RPMI7951 (cell line): Measurements from ENCODE around the gene FRS2. TPM values are rescaled to one million over a fixed set of nuclear protein-coding genes. Genes with fewer than 3 reads are reported as not detected.
A peak's percentile ranks its signal among the peaks of the same experiment; 100 is the strongest.
"Not testable (repeated sequence)": the region's sequence is repeated elsewhere in the genome, so short reads cannot be mapped to it uniquely, and the experiment has no call there.

ENCODE experiments used
- DNase-seq: peaks from one replicate; pipeline ENCODE4 v3.0.0-alpha.2; 2012; ENCODE audit warnings: low read depth
- total RNA-seq: library from RNA; depleted of rRNA; stranded (reverse); fragments of >200 nt; shearing (Covaris generic); gene quantifications from 2 replicates; pipeline ENCODE4 v1.2.3, GENCODE V29; 2014

FRS2 gene
- total RNA-seq, 1 experiment from 2014 or later, result 23.6 TPM

DNA sequence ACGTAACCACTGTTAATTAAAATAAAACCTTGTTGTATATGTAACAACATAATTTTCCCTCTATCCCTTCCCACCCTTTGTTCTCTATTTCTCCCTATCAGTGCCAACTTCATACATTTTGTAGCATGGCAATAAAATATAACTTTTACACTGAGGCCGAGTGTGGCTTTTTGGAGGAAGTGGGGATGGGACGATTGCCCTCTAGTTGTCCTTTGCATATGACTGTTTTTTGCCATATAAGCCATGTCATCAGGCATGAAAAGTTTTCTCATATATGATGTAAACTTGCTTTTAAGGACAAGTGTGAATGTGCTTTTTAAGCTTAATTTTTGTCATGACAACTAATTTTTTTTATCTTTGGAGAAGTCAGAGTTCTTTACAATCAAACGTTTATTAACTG is 108.8 kb downstream of the FRS2 start:
- no peak for DNase-seq

DNA sequence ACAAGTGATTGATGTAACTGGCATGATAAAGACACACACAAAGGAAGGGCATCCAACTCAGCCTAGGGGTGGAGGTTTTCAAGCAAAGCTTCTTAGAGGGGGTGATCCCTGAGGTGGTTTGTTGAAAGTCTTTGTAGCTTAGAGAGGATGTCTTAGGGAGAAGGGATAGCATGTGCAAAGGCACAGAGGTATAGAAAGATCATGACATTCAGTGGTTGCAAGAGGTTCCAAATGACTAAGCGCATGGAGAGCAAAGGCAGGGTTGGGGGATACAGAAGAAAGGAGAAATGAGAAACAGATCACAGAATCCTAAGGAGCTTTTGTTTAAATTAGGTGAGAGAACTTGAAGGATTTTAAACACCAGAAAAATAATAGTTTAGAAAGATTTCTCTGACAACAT is 109.9 kb downstream of the FRS2 start:
- DNase-seq, result no peak

DNA sequence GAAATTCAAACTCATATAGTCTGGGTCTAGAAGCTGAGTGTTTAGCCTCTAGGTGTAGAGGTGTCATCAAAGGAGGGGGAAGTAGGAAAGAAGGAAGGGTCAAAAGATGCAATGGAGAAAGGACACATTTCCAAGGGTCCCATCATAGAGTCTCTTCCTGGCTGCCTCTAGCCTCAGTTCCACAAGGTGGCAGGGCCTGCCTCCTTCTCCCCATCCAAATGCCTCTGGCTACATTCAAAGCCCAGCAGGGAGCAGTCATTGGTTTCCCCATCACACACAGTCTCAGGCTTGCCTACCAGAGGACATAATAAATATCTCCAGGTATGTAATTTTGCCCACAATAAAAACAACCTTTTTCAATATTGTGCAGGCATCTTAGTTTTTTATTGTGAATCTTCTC is 113.0 kb downstream of the FRS2 start:
- peak; percentile 8 for DNase-seq

- peak; percentile 91 for DNase-seq
Measured at GRCh38 chr12:69585189-69586062, 115.2 kb downstream of the FRS2 start, which contains the start of gene CCT2. Gene CCT2, plus strand, starts transcription at chr12:69585459. Its CDS starts 63 bp downstream, at chr12:69585522.

GRCh38 chr12:69588527-69588926 is 118.3 kb downstream of the FRS2 start:
- DNase-seq, result no peak

GRCh38 chr12:69589082-69589481 is 118.9 kb downstream of the FRS2 start:
- DNase-seq, result no peak

DNA sequence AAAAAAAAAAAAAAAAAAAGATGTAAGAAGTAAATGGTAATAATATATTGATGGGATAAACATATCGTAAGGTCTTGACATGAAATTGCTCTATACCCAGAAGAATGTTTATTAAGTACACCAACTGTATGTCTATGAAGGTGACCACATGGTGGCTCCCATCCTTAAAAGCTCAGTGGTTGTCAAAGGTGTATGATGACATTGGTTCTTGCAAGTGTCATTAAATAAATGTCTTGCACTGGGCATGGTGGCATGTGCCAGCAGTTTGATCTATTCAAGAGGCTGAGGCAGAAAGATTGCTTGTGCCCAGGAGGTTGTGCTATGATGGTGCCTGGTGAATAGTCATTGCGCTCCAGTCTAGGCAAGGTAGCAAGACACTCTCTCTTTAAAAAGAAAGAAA is 125.5 kb downstream of the FRS2 start:
- DNase-seq, result no peak

DNA sequence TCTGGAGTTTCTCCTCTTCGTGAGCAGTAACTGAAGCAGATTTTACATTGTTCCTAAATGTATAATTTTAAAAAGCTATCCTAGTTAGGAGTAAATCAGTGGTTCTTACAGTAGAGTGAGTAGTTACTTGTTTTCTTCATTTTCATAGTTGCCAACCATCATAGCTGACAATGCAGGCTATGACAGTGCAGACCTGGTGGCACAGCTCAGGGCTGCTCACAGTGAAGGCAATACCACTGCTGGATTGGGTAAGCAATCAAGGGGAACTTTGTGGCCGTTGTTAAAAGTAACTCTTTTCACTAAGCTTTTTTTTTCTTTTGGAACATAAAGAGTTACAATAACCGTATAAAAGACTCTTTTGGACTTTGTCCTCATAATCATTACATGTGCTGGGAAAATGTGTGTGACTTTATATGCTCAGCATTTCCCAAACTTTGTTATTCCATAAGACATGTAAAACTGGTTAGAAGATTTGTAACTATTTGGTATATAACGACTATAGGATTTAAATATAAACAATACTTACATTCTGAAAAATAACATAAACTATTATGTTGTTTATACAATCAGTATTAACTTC is 128.1 kb downstream of the FRS2 start:
- DNase-seq, result no peak

DNA sequence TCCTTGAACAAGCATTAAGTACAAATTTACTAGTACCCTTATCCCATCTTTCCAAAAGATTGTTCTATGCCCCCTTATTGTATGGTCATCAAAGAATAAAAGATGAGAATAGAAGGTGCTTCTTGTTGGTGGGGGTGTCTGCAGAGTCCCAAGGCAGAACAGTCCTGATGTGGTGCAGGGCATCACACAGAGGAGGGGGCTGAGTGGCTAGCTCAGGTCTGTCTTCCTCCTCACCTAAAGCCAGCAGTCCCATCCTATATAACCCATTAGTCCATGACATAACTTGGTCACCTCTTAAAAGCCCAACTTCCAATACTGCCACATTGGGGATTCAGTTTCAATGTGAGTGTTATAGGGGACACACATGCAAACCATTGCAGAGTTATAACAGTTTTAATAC is 130.6 kb downstream of the FRS2 start:
- DNase-seq, result no peak

- no peak for DNase-seq
Measured at GRCh38 chr12:69601962-69602685, 131.9 kb downstream of the FRS2 start.

GRCh38 chr12:69602954-69603353 is 132.8 kb downstream of the FRS2 start:
- DNase-seq, result no peak

- not testable (repeated sequence) for DNase-seq
Measured at GRCh38 chr12:69603556-69603955, 133.4 kb downstream of the FRS2 start.

DNA sequence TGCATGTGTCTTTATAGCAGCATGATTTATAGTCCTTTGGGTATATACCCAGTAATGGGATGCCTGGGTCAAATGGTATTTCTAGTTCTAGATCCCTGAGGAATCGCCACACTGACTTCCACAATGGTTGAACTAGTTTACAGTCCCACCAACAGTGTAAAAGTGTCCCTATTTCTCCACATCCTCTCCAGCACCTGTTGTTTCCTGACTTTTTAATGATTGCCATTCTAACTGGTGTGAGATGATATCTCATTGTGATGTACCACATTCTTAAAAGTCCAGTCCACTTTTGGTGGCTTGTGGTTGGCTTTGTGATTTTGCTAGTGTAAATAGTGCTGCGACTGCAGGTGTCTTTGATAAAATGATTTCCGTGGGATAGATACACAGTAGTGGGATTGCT is 134.1 kb downstream of the FRS2 start:
- not testable (repeated sequence) for DNase-seq

DNA sequence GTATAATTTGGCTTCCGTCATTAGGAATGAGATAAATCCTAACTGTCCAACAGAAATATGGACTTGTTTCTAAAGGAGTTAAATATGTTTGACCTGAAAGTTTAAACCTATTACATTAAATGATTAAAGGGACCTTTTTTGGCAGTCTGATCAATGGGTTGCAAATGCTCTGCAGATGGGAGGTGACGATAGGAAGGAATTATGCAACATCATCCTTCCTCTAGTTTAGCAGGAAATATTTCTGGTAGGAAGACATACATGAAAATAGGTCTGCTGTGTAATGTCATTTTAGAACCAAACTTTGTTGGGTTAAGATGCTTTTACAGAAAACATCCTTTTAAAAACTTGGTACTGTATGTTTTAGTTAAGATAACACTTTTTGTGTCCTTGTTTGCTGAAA is 137.9 kb downstream of the FRS2 start:
- no peak for DNase-seq

GRCh38 chr12:69610126-69610525 is 139.9 kb downstream of the FRS2 start:
- DNase-seq, result peak; percentile 3

DNA sequence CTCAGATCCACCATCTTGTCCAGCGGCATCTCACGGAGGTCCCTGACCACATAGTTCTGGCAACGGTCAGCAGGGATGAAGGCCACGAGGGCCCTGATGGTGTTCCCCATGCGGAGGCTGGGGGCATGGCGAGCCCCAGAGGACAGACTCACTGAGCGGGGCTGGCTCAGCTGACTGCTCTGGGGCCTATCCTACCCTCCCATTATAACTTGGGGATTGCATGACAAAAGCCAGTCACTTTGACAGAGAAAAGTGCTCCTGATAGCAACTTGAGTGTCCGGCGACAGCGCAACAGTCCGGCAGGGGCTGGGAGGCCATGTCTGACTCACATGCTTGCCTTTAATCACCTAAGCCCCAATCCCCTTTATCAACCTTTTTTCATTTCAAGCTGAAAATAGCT is 140.5 kb downstream of the FRS2 start, which contains the start of gene LRRC10:
Gene LRRC10 (minus strand): TSS at position 179 of the 400 bp plus-strand sequence. CDS start 69 bp downstream, at position 110.
- DNase-seq, result no peak

DNA sequence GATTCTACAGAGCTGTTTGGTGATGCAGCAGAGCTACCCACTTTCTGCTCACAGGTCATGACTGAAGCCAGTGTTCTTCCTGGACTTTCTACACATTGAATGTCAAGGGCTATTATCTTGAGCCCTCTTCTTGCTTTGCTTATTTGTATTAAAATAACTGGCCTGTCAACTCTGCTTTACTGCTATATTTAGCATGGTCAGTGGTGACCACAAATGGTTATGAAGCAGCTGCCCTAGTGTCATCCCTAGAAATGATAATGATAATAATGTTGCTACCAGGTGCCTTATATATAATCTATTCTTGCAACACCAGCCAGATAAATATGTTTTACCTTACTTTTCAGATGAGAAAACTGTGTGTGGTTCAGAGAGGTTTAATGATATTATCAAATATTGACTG is 143.2 kb downstream of the FRS2 start:
- DNase-seq, result no peak

DNA sequence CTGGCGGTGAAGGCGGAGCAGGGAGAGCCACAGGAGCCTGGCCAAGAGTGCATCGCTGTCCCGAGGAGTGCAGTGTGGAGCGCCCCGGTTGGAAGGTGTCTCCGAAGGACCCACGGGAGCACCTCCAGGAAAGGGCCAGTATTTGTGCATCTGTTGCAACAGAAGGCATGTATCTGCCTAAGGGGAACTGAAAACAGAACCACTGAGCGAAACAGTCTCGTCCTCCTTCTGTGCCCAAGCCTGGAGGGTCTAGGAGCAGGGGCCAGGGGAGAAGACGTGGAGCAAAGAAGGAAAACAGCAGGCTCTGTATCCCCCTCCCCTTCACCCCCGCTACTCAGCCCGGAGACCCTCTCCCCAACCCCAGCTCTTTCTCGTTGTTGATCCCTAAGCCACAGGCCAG is 145.8 kb downstream of the FRS2 start:
- DNase-seq, result no peak

DNA sequence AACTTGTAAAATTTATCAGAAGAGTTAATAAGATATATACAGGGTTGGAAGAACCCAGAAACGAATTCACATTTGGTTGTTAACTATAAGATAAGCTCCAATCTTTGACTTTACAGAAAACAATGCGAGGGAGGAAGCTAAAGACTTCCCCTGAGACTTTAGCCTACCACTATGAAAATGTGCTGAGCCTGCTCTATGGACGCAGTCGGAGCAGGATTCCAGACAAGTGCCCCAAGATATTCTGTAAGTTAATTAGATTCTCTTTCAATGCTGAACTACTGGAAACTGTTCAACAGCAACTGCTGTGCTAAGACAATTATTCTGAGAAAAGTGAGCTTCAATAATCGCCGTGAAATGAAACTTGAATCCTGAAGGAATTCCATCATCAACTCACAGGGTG is 148.9 kb downstream of the FRS2 start:
- DNase-seq, result no peak

GRCh38 chr12:69620077-69620476 is 149.9 kb downstream of the FRS2 start:
- no peak for DNase-seq

DNA sequence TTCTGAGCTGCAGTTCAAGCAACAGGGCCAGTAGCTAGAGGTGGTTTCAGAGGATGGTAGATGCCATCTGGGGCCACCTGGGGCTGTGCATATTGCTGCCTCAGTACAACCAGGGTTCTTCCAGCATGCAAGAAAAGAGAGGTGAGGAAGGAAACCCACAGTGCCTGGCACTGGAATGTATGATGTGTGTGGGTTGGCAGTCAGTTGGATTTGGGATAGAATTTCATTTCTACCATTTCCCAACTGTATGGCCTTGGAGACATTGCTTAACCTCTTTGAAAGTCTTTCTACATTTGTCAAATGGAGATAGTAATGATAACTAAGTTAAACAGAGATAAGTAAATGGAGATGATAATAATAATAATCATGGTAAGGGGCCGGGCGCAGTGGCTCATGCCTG is 150.7 kb downstream of the FRS2 start:
- no peak for DNase-seq

DNA sequence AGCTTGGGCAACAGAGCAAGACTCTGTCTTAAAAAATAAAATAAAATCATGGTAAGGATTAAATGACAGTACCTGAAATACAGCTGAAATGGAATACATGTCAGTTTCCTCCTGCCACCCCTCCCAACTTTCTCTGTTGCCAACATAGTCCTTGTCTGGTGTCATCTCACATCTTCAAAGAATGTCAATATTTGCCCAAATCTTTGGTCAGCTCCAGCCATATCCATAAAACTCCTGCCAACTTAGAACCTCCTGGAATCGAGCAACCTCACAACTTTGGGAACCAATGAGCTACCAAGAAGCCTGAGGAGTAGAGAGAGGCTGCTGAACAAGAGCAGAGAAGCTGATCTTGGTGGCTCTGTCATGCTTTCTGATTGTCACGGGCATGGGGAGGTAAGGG is 151.4 kb downstream of the FRS2 start:
- no peak for DNase-seq

GRCh38 chr12:69623970-69624369 is 153.8 kb downstream of the FRS2 start:
- peak; percentile 37 for DNase-seq
